Rectal smooth muscle tissue (tissue), 1 donor: Measurements from ENCODE around the gene WNK4.
A peak's percentile ranks its signal among the peaks of the same experiment; 100 is the strongest.

Experiments used
- H3K27ac ChIP-seq: one replicate; pipeline ENCODE4 v1.7.0; 2013; ENCODE audit warnings: low read depth, low read length, inconsistent platforms
- H3K27me3 ChIP-seq: one replicate; pipeline ENCODE4 v1.7.0; 2013; ENCODE audit warnings: low read length; ENCODE audit not compliant: control insufficient read depth, insufficient read depth
- H3K36me3 ChIP-seq: one replicate; pipeline ENCODE4 v1.7.0; 2013; ENCODE audit warnings: low read length; ENCODE audit not compliant: control insufficient read depth, insufficient read depth
- H3K4me1 ChIP-seq: one replicate; pipeline ENCODE4 v1.7.0; 2013; ENCODE audit warnings: low read length; ENCODE audit not compliant: control insufficient read depth, insufficient read depth
- H3K4me3 ChIP-seq: one replicate; pipeline ENCODE4 v1.7.0; 2013; ENCODE audit warnings: low read length
- H3K9ac ChIP-seq: one replicate; pipeline ENCODE4 v1.7.0; 2013; ENCODE audit warnings: low read length

The WNK4 gene

GRCh38 chr17:42791948-42792347 is 11.5 kb downstream of the WNK4 start:
- peaks cover 7% of the 10 kb centered on the region for H3K36me3 ChIP-seq
- H3K4me3 ChIP-seq, result no peak overlapping the region
- H3K27me3 ChIP-seq, result no peaks in the 10 kb centered on the region

GRCh38 chr17:42792545-42792944 is 12.1 kb downstream of the WNK4 start:
- no peak overlapping the region for H3K4me3 ChIP-seq
- H3K36me3 ChIP-seq, result peaks cover 12% of the 10 kb centered on the region
- peaks cover 4% of the 10 kb centered on the region for H3K4me1 ChIP-seq
- no peaks in the 10 kb centered on the region for H3K27me3 ChIP-seq
- H3K9ac ChIP-seq, result no peak overlapping the region
- no peak overlapping the region for H3K27ac ChIP-seq

More at GRCh38 chr17:42791948-42792347, 11.5 kb downstream of the WNK4 start:
- H3K27ac ChIP-seq, result no peak overlapping the region
- no peaks in the 10 kb centered on the region for H3K4me1 ChIP-seq
- H3K9ac ChIP-seq, result no peak overlapping the region

GRCh38 chr17:42795061-42795460 is 14.7 kb downstream of the WNK4 start:
- Histone ChIP-seq H3K27me3 (no peaks in the 10 kb centered on the region), H3K27ac (no peak overlapping the region), H3K9ac (no peak overlapping the region)

GRCh38 chr17:42795465-42795864 is 15.1 kb downstream of the WNK4 start:
- Histone ChIP-seq H3K36me3 (peaks cover 12% of the 10 kb centered on the region), H3K9ac (no peak overlapping the region), H3K27ac (no peak overlapping the region), H3K4me3 (no peak overlapping the region), H3K27me3 (no peaks in the 10 kb centered on the region), H3K4me1 (peaks cover 9% of the 10 kb centered on the region)

More at GRCh38 chr17:42795061-42795460, 14.7 kb downstream of the WNK4 start:
- no peak overlapping the region for H3K4me3 ChIP-seq
- peaks cover 9% of the 10 kb centered on the region for H3K4me1 ChIP-seq
- peaks cover 12% of the 10 kb centered on the region for H3K36me3 ChIP-seq

GRCh38 chr17:42796066-42796758 is 15.8 kb downstream of the WNK4 start:
- no peak overlapping the region for H3K27ac ChIP-seq
- H3K4me3 ChIP-seq, result no peak overlapping the region
- H3K4me1 ChIP-seq, result peaks cover 9% of the 10 kb centered on the region
- no peak overlapping the region for H3K9ac ChIP-seq
- H3K36me3 ChIP-seq, result peaks cover 12% of the 10 kb centered on the region
- no peaks in the 10 kb centered on the region for H3K27me3 ChIP-seq

- H3K9ac ChIP-seq, result peak overlapping the region; percentile 88
- peaks cover 9% of the 10 kb centered on the region for H3K4me1 ChIP-seq
- no peaks in the 10 kb centered on the region for H3K27me3 ChIP-seq
- peak overlapping the region; percentile 99 for H3K4me3 ChIP-seq
- peaks cover 12% of the 10 kb centered on the region for H3K36me3 ChIP-seq
- no peak overlapping the region for H3K27ac ChIP-seq
Measured at GRCh38 chr17:42797067-42798007, 16.9 kb downstream of the WNK4 start.

GRCh38 chr17:42798011-42798382 is 17.6 kb downstream of the WNK4 start:
- Histone ChIP-seq H3K27me3 (no peaks in the 10 kb centered on the region), H3K4me1 (peaks cover 9% of the 10 kb centered on the region), H3K9ac (peak overlapping the region; percentile 88), H3K36me3 (peaks cover 12% of the 10 kb centered on the region), H3K27ac (peak overlapping the region; percentile 41), H3K4me3 (peak overlapping the region; percentile 99)

- H3K4me3 ChIP-seq, result peak within 1 kb of the TSS; percentile 99
- H3K27ac ChIP-seq, result peak within 1 kb of the TSS; percentile 41
- H3K9ac ChIP-seq, result peak within 1 kb of the TSS; percentile 88
- H3K27me3 ChIP-seq, result no peaks in the 10 kb centered on the region
- peaks cover 9% of the 10 kb centered on the region for H3K4me1 ChIP-seq
- H3K36me3 ChIP-seq, result peaks cover 12% of the 10 kb centered on the region
Measured at GRCh38 chr17:42798383-42799380, 18.3 kb downstream of the WNK4 start, which contains the start of the genes CNTD1 and COA3. Gene CNTD1 (plus strand): TSS chr17:42798861. CDS start chr17:42799068, 207 bp downstream. Gene COA3 (minus strand): TSS chr17:42798704. CDS start chr17:42798681, 23 bp downstream.

- Histone ChIP-seq H3K27ac (no peak overlapping the region), H3K9ac (no peak overlapping the region), H3K27me3 (no peaks in the 10 kb centered on the region), H3K4me1 (no peaks in the 10 kb centered on the region), H3K36me3 (no peaks in the 10 kb centered on the region), H3K4me3 (no peak overlapping the region)
Measured at GRCh38 chr17:42803074-42803883, 22.9 kb downstream of the WNK4 start.

- H3K4me1 ChIP-seq, result peaks cover 7% of the 10 kb centered on the region
- no peaks in the 10 kb centered on the region for H3K27me3 ChIP-seq
- H3K9ac ChIP-seq, result no peak overlapping the region
- no peaks in the 10 kb centered on the region for H3K36me3 ChIP-seq
- no peak overlapping the region for H3K4me3 ChIP-seq
- no peak overlapping the region for H3K27ac ChIP-seq
Measured at GRCh38 chr17:42804918-42805367, 24.5 kb downstream of the WNK4 start.

GRCh38 chr17:42806249-42806648 is 25.8 kb downstream of the WNK4 start:
- Histone ChIP-seq H3K36me3 (peaks cover 7% of the 10 kb centered on the region), H3K9ac (no peak overlapping the region), H3K27ac (no peak overlapping the region), H3K4me3 (no peak overlapping the region), H3K4me1 (peaks cover 7% of the 10 kb centered on the region), H3K27me3 (no peaks in the 10 kb centered on the region)
